H9 (cell line): Measurements from ENCODE around the gene ZNF431. TPM values are rescaled to one million over a fixed set of nuclear protein-coding genes. Genes with fewer than 3 reads are reported as not detected.

Source experiments
- DNase-seq: peaks from one replicate; pipeline ENCODE4 v3.0.0-alpha.2; 2017
- H2AFZ ChIP-seq: one replicate; pipeline ENCODE4 v1.6.1; 2013; ENCODE audit warnings: mild to moderate bottlenecking, low read length, control low read depth, moderate library complexity
- H2AK5ac ChIP-seq: 2 replicates; pipeline ENCODE4 v1.6.1; 2013; ENCODE audit warnings: low read length, control low read depth, mixed read lengths; ENCODE audit not compliant: insufficient read length
- H2BK120ac ChIP-seq: one replicate; pipeline ENCODE4 v1.6.1; 2013; ENCODE audit warnings: low read depth, mild to moderate bottlenecking, low read length, control low read depth, inconsistent platforms; ENCODE audit not compliant: poor library complexity, severe bottlenecking
- H2BK12ac ChIP-seq: 2 replicates; pipeline ENCODE4 v1.6.1; 2013; ENCODE audit warnings: low read length, control low read depth, mixed read lengths, low read depth; ENCODE audit not compliant: insufficient read length
- H2BK15ac ChIP-seq: 2 replicates; pipeline ENCODE4 v1.6.1; 2013; ENCODE audit warnings: low read depth, low read length, control low read depth
- H2BK20ac ChIP-seq: one replicate; pipeline ENCODE4 v1.6.1; 2013; ENCODE audit warnings: low read depth, mild to moderate bottlenecking, low read length, control low read depth, inconsistent platforms; ENCODE audit not compliant: poor library complexity, severe bottlenecking
- H2BK5ac ChIP-seq: 2 replicates; pipeline ENCODE4 v1.6.1; 2013; ENCODE audit warnings: low read length, control low read depth, mixed read lengths; ENCODE audit not compliant: insufficient read length
- H3K14ac ChIP-seq: 2 replicates; pipeline ENCODE4 v1.6.1; 2013; ENCODE audit warnings: low read length, control low read depth; ENCODE audit not compliant: insufficient read depth
- H3K18ac ChIP-seq: 2 replicates; pipeline ENCODE4 v1.6.1; 2013; ENCODE audit warnings: low read depth, mild to moderate bottlenecking, mixed read lengths, low read length, control low read depth; ENCODE audit not compliant: insufficient read length
- H3K23ac ChIP-seq: 2 replicates; pipeline ENCODE4 v1.6.1; 2013; ENCODE audit warnings: low read length, control low read depth, mixed read lengths, low read depth; ENCODE audit not compliant: insufficient read length
- H3K23me2 ChIP-seq: 2 replicates; pipeline ENCODE4 v1.6.1; 2013; ENCODE audit warnings: low read depth, mild to moderate bottlenecking, mixed read lengths, low read length, control low read depth; ENCODE audit not compliant: insufficient read length, poor library complexity, severe bottlenecking
- H3K27ac ChIP-seq: 2 replicates; pipeline ENCODE4 v1.5.1; 2013; ENCODE audit warnings: low read length, control low read depth, mixed read lengths, low read depth; ENCODE audit not compliant: insufficient read length
- H3K27me3 ChIP-seq: 2 replicates; pipeline ENCODE4 v1.6.1; 2013; ENCODE audit warnings: low read length, control low read depth, inconsistent platforms; ENCODE audit not compliant: insufficient read depth
- H3K4ac ChIP-seq: 2 replicates; pipeline ENCODE4 v1.6.1; 2013; ENCODE audit warnings: low read depth, mild to moderate bottlenecking, control low read depth, inconsistent platforms, low read length, moderate library complexity
- H3K4me1 ChIP-seq: 2 replicates; pipeline ENCODE4 v1.6.1; 2013; ENCODE audit warnings: low read length, control low read depth, inconsistent platforms; ENCODE audit not compliant: insufficient read depth
- H3K4me2 ChIP-seq: 2 replicates; pipeline ENCODE4 v1.6.1; 2013; ENCODE audit warnings: low read length, control low read depth, mixed read lengths; ENCODE audit not compliant: insufficient read length, insufficient read depth
- H3K56ac ChIP-seq: 2 replicates; pipeline ENCODE4 v1.6.1; 2013; ENCODE audit warnings: low read depth, mild to moderate bottlenecking, mixed read lengths, low read length, control low read depth; ENCODE audit not compliant: insufficient read length
- H3K79me1 ChIP-seq: 2 replicates; pipeline ENCODE4 v1.6.1; 2013; ENCODE audit warnings: low read depth, mild to moderate bottlenecking, moderate library complexity, low read length, control low read depth, inconsistent platforms; ENCODE audit not compliant: insufficient read depth, poor library complexity, severe bottlenecking
- H3K79me2 ChIP-seq: 2 replicates; pipeline ENCODE4 v1.6.1; 2013; ENCODE audit warnings: low read length, control low read depth, inconsistent platforms; ENCODE audit not compliant: insufficient read depth
- H3K9ac ChIP-seq: 2 replicates; pipeline ENCODE4 v1.6.1; 2013; ENCODE audit warnings: low read length, control low read depth, mixed read lengths; ENCODE audit not compliant: insufficient read length; ENCODE audit errors: extremely low read depth
- H3K9me3 ChIP-seq: one replicate; pipeline ENCODE4 v1.6.1; 2013; ENCODE audit warnings: low read depth, low read length, inconsistent platforms; ENCODE audit not compliant: control insufficient read depth
- H3T11ph ChIP-seq: one replicate; pipeline ENCODE4 v1.6.1; 2013; ENCODE audit warnings: mild to moderate bottlenecking, low read length, control low read depth, inconsistent platforms
- H4K20me1 ChIP-seq: one replicate; pipeline ENCODE4 v1.6.1; 2013; ENCODE audit not compliant: control insufficient read depth, insufficient read length, insufficient read depth
- H4K5ac ChIP-seq: 2 replicates; pipeline ENCODE4 v1.6.1; 2013; ENCODE audit warnings: low read depth, mild to moderate bottlenecking, mixed read lengths, low read length, control low read depth; ENCODE audit not compliant: insufficient read length
- H4K8ac ChIP-seq: replicated peaks from 2 replicates; pipeline ENCODE4 v1.6.1; 2013; ENCODE audit warnings: low read length, control low read depth, mixed read lengths, low read depth; ENCODE audit not compliant: insufficient read length
- H4K91ac ChIP-seq: 2 replicates; pipeline ENCODE4 v1.6.1; 2013; ENCODE audit warnings: low read depth, mild to moderate bottlenecking, moderate library complexity, mixed read lengths, low read length, control low read depth; ENCODE audit not compliant: insufficient read length
- H3K27ac Mint-ChIP-seq, 3 experiments: 2 replicates in 2 of 3; 3 replicates in 1 of 3; pipeline ENCODE4 v1.8.0; 2020 to 2021; ENCODE audit warnings: mixed read lengths in 3 of 3, mild to moderate bottlenecking in 1 of 3, moderate library complexity in 1 of 3
- H3K27me3 Mint-ChIP-seq: 2 replicates; pipeline ENCODE4 v1.8.0; 2021; ENCODE audit warnings: low read depth, mild to moderate bottlenecking, moderate library complexity, mixed read lengths
- H3K36me3 Mint-ChIP-seq, 3 experiments: 2 replicates in 2 of 3; 3 replicates in 1 of 3; pipeline ENCODE4 v1.8.0; 2020 to 2021; ENCODE audit warnings: low read depth in 3 of 3, mixed read lengths in 3 of 3; ENCODE audit not compliant: insufficient read depth in 1 of 3
- H3K4me1 Mint-ChIP-seq, 2 experiments: 2 replicates each; pipeline ENCODE4 v1.8.0; 2020; ENCODE audit warnings: mixed read lengths in 2 of 2
- H3K4me3 Mint-ChIP-seq, 2 experiments: 2 replicates in 1 of 2; 3 replicates in 1 of 2; pipeline ENCODE4 v1.8.0; 2020 to 2021; ENCODE audit warnings: mild to moderate bottlenecking in 2 of 2, mixed read lengths in 2 of 2, moderate library complexity in 1 of 2
- H3K9me3 Mint-ChIP-seq, 2 experiments: 2 replicates in 1 of 2; 3 replicates in 1 of 2; pipeline ENCODE4 v1.8.0; 2020; ENCODE audit warnings: mild to moderate bottlenecking in 2 of 2, mixed read lengths in 2 of 2, moderate library complexity in 1 of 2
- WGBS: extraction: QIAGEN DNeasy Blood & Tissue Kit; methylation state at CpG from one replicate; pipeline ENCODE4 v1.1.7; 2013; ENCODE audit warnings: missing lambda C conversion rate, low lambda C conversion rate, mixed read lengths; ENCODE audit not compliant: insufficient read length; ENCODE audit errors: extremely low coverage; 5-methylcytosine and 5-hydroxymethylcytosine counted together
- total RNA-seq: library from RNA; stranded (reverse); gene quantifications from 2 replicates; pipeline ENCODE4 v1.2.1, GENCODE V29; 2021
- TF ChIP-seq, protein P1 (sequence below): fragments of 200-600 bp; sonication (generic); conservative IDR thresholded peaks from 3 replicates; pipeline ENCODE4 v1.8.0; 2021; ENCODE audit warnings: antibody characterized with exemption, mild to moderate bottlenecking

Gene ZNF431
- total RNA-seq, 1 experiment from 2014 or later: 47.4 TPM

GRCh38 chr19:21238670-21239069, 96.8 kb downstream of the ZNF431 start:
- H3K18ac ChIP-seq: no peak overlapping the region
- Mint-ChIP-seq H3K27me3 (no peaks in the 10 kb centered on the region), H3K36me3 (no peaks in the 10 kb centered on the region; a peak in 1 of 7 replicates), H3K4me3 (no peak overlapping the region), H3K9me3 (peaks cover 6 to 21% of the 10 kb centered on the region in 2 experiments; a peak in 4 of 5 replicates), H3K27ac (no peak overlapping the region), H3K4me1 (peaks cover 3 to 5% of the 10 kb centered on the region in 2 experiments; a peak in 2 of 4 replicates)
- H3K56ac ChIP-seq: no peak overlapping the region
- no peak overlapping the region for H2BK20ac ChIP-seq
- no CpG with 5 or more reads among the region's 2 CpGs for WGBS
- no peak for DNase-seq
- H3K4me1 ChIP-seq: no peaks in the 10 kb centered on the region
- H3K27me3 ChIP-seq: no peaks in the 10 kb centered on the region
- H3K9me3 ChIP-seq: no peaks in the 10 kb centered on the region
- no peaks in the 10 kb centered on the region for H3K79me2 ChIP-seq
- H4K91ac ChIP-seq: no peak overlapping the region
- TF ChIP-seq, protein P1, sequence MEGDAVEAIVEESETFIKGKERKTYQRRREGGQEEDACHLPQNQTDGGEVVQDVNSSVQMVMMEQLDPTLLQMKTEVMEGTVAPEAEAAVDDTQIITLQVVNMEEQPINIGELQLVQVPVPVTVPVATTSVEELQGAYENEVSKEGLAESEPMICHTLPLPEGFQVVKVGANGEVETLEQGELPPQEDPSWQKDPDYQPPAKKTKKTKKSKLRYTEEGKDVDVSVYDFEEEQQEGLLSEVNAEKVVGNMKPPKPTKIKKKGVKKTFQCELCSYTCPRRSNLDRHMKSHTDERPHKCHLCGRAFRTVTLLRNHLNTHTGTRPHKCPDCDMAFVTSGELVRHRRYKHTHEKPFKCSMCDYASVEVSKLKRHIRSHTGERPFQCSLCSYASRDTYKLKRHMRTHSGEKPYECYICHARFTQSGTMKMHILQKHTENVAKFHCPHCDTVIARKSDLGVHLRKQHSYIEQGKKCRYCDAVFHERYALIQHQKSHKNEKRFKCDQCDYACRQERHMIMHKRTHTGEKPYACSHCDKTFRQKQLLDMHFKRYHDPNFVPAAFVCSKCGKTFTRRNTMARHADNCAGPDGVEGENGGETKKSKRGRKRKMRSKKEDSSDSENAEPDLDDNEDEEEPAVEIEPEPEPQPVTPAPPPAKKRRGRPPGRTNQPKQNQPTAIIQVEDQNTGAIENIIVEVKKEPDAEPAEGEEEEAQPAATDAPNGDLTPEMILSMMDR: no peak
- H3K4ac ChIP-seq: no peak overlapping the region
- no peak overlapping the region for H2AFZ ChIP-seq
- H2BK12ac ChIP-seq: no peak overlapping the region
- no peak overlapping the region for H2AK5ac ChIP-seq
- no peak overlapping the region for H3K27ac ChIP-seq
- H3K4me2 ChIP-seq: no peak overlapping the region
- H2BK15ac ChIP-seq: no peak overlapping the region
- H3K9ac ChIP-seq: no peak overlapping the region
- no peak overlapping the region for H2BK5ac ChIP-seq
- no peak overlapping the region for H3K14ac ChIP-seq
- no peaks in the 10 kb centered on the region for H3K79me1 ChIP-seq
- H2BK120ac ChIP-seq: no peak overlapping the region
- H4K5ac ChIP-seq: no peak overlapping the region
- H4K20me1 ChIP-seq: no peaks in the 10 kb centered on the region
- H3K23me2 ChIP-seq: no peaks in the 10 kb centered on the region
- no peak overlapping the region for H3T11ph ChIP-seq
- no peak overlapping the region for H4K8ac ChIP-seq
- no peak overlapping the region for H3K23ac ChIP-seq

Other genes with a start within 250 kb of the ZNF431 start
- gene ZNF85, start 218.8 kb upstream of the ZNF431 start, total RNA-seq: 24.5 and 26.8 TPM in 2 replicates
- gene ZNF430, start 121.4 kb upstream of the ZNF431 start, total RNA-seq: 16.6 and 17.7 TPM in 2 replicates
- 53.9 and 54.2 TPM in 2 replicates for gene ZNF714, start 59.8 kb upstream of the ZNF431 start, total RNA-seq
- 34.2 and 34.4 TPM in 2 replicates for gene ZNF708, start 187.4 kb downstream of the ZNF431 start, total RNA-seq
- 63.2 and 63.3 TPM in 2 replicates for gene ZNF738, start 217.0 kb downstream of the ZNF431 start, total RNA-seq